ENCODE measurements around the gene SMNDC1.

- TF ChIP-seq CTCF (IDR thresholded peaks at IDR 0.05; ENCODE audit: low read depth, low read length, missing input control) (no peak), YY1 (IDR thresholded peaks at IDR 0.05) (no peak), EGR1 (IDR thresholded peaks at IDR 0.05; ENCODE audit: low read depth in 2 of 2) (no peak), HNF4A (conservative IDR thresholded peaks at IDR 0.05) (no peak), REST (IDR thresholded peaks at IDR 0.05) (no peak), FOXA1 (IDR thresholded peaks at IDR 0.05) (no peak), MAX (IDR thresholded peaks at IDR 0.05) (no peak), JUND (IDR thresholded peaks at IDR 0.05) (no peak), GABPA (IDR thresholded peaks at IDR 0.05 in 1 of 2, conservative IDR thresholded peaks at IDR 0.05 in 1 of 2) (no peak), RXRA (IDR thresholded peaks at IDR 0.05) (no peak), ATF3 (IDR thresholded peaks at IDR 0.05) (no peak)
Observed at GRCh38 chr10:110350812-110351211, 46.1 kb upstream of the SMNDC1 start.

Measured in liver (tissue), 3 donors.